ENCODE measurements around the gene ZNF195.

ZNF195 gene

GRCh38 chr11:3359092-3359824, 19.7 kb downstream of the ZNF195 start:
- peaks cover 4% of the 10 kb centered on the region; the same call in 1 of the 2 replicates for H3K27me3 ChIP-seq
- peaks cover 95% of the 10 kb centered on the region for H3K36me3 ChIP-seq
- no peaks in the 10 kb centered on the region for H4K20me1 ChIP-seq
- H3K4me2 ChIP-seq = no peak overlapping the region
- no peak for TF ChIP-seq Cebpa-rat (IDR thresholded peaks at IDR 0.05)
- peaks cover 100% of the 10 kb centered on the region for H3K9me3 ChIP-seq
- H3K4me3 ChIP-seq = peak overlapping the region; percentile 55
- H3K9ac ChIP-seq = no peak overlapping the region
- H3K27ac ChIP-seq = no peak overlapping the region
- H3K4me1 ChIP-seq = no peaks in the 10 kb centered on the region

GRCh38 chr11:3357994-3358676, 20.8 kb downstream of the ZNF195 start:
- peaks cover 100% of the 10 kb centered on the region for H3K9me3 ChIP-seq
- peak overlapping the region; percentile 36; the same call in 1 of the 2 replicates for H3K4me3 ChIP-seq
- peaks cover 4% of the 10 kb centered on the region; the same call in 1 of the 2 replicates for H3K27me3 ChIP-seq
- H4K20me1 ChIP-seq = no peaks in the 10 kb centered on the region
- no peak for TF ChIP-seq Cebpa-rat (IDR thresholded peaks at IDR 0.05)
- no peak overlapping the region for H3K9ac ChIP-seq
- H3K36me3 ChIP-seq = peaks cover 85% of the 10 kb centered on the region
- no peak overlapping the region for H3K4me2 ChIP-seq
- no peak overlapping the region for H3K27ac ChIP-seq
- peaks cover 10% of the 10 kb centered on the region for H3K4me1 ChIP-seq

- peaks cover 16% of the 10 kb centered on the region for H3K4me1 ChIP-seq
- H3K36me3 ChIP-seq = peaks cover 84% of the 10 kb centered on the region
- no peak overlapping the region for H3K9ac ChIP-seq
- H3K4me2 ChIP-seq = no peak overlapping the region
- no peak for TF ChIP-seq Cebpa-rat (IDR thresholded peaks at IDR 0.05)
- peaks cover 100% of the 10 kb centered on the region for H3K9me3 ChIP-seq
- no peak overlapping the region for H3K27ac ChIP-seq
- H3K4me3 ChIP-seq = peak overlapping the region; percentile 36; the same call in 1 of the 2 replicates
- no peaks in the 10 kb centered on the region for H4K20me1 ChIP-seq
- H3K27me3 ChIP-seq = peaks cover 4% of the 10 kb centered on the region; the same call in 1 of the 2 replicates
These were observed 21.6 kb downstream of the ZNF195 start for GRCh38 chr11:3357302-3357701.

- Histone ChIP-seq H3K9me3 (peaks cover 100% of the 10 kb centered on the region), H3K4me1 (peaks cover 16% of the 10 kb centered on the region), H3K27me3 (peaks cover 4% of the 10 kb centered on the region; the same call in 1 of the 2 replicates), H3K4me3 (no peak overlapping the region; the same call in 1 of the 2 replicates), H3K4me2 (no peak overlapping the region), H3K9ac (no peak overlapping the region), H3K36me3 (peaks cover 85% of the 10 kb centered on the region), H3K27ac (no peak overlapping the region), H4K20me1 (no peaks in the 10 kb centered on the region)
- TF ChIP-seq Cebpa-rat (IDR thresholded peaks at IDR 0.05) = no peak
These were observed 22.1 kb downstream of the ZNF195 start for GRCh38 chr11:3356858-3357257.

- H3K9ac ChIP-seq = no peak overlapping the region
- H3K4me1 ChIP-seq = peaks cover 16% of the 10 kb centered on the region
- H3K9me3 ChIP-seq = peaks cover 93% of the 10 kb centered on the region
- H3K27me3 ChIP-seq = no peaks in the 10 kb centered on the region
- H3K4me3 ChIP-seq = no peak overlapping the region
- no peak overlapping the region for H3K27ac ChIP-seq
- no peaks in the 10 kb centered on the region for H4K20me1 ChIP-seq
- no peak for TF ChIP-seq Cebpa-rat (IDR thresholded peaks at IDR 0.05)
- peak overlapping the region; percentile 30 for H3K4me2 ChIP-seq
- H3K36me3 ChIP-seq = peaks cover 69% of the 10 kb centered on the region
These were observed 25.9 kb downstream of the ZNF195 start for GRCh38 chr11:3353066-3353465.

- H4K20me1 ChIP-seq = no peaks in the 10 kb centered on the region
- no peaks in the 10 kb centered on the region for H3K4me1 ChIP-seq
- no peaks in the 10 kb centered on the region for H3K27me3 ChIP-seq
- no peak overlapping the region for H3K27ac ChIP-seq
- TF ChIP-seq Cebpa-rat (IDR thresholded peaks at IDR 0.05) = no peak
- H3K4me3 ChIP-seq = no peak overlapping the region
- no peak overlapping the region for H3K9ac ChIP-seq
- H3K9me3 ChIP-seq = peaks cover 52% of the 10 kb centered on the region
- peaks cover 41% of the 10 kb centered on the region for H3K36me3 ChIP-seq
- no peak overlapping the region for H3K4me2 ChIP-seq
These were observed 31.8 kb downstream of the ZNF195 start for GRCh38 chr11:3347127-3347526.

GRCh38 chr11:3346587-3346986, 32.4 kb downstream of the ZNF195 start:
- Histone ChIP-seq H3K36me3 (peaks cover 36% of the 10 kb centered on the region), H3K27ac (no peak overlapping the region), H3K9me3 (peaks cover 46% of the 10 kb centered on the region), H3K4me2 (no peak overlapping the region), H3K4me3 (no peak overlapping the region), H3K9ac (no peak overlapping the region), H3K27me3 (no peaks in the 10 kb centered on the region), H4K20me1 (no peaks in the 10 kb centered on the region), H3K4me1 (no peaks in the 10 kb centered on the region)
- no peak for TF ChIP-seq Cebpa-rat (IDR thresholded peaks at IDR 0.05)

GRCh38 chr11:3345736-3346135, 33.2 kb downstream of the ZNF195 start:
- H3K9me3 ChIP-seq = peaks cover 42% of the 10 kb centered on the region
- H4K20me1 ChIP-seq = no peaks in the 10 kb centered on the region
- no peaks in the 10 kb centered on the region for H3K27me3 ChIP-seq
- peaks cover 36% of the 10 kb centered on the region for H3K36me3 ChIP-seq
- no peak overlapping the region for H3K4me2 ChIP-seq
- no peak for TF ChIP-seq Cebpa-rat (IDR thresholded peaks at IDR 0.05)
- H3K27ac ChIP-seq = no peak overlapping the region
- H3K4me3 ChIP-seq = no peak overlapping the region
- H3K9ac ChIP-seq = no peak overlapping the region
- H3K4me1 ChIP-seq = no peaks in the 10 kb centered on the region

GRCh38 chr11:3344327-3345174, 34.4 kb downstream of the ZNF195 start:
- Histone ChIP-seq H3K4me3 (no peak overlapping the region), H4K20me1 (no peaks in the 10 kb centered on the region), H3K4me2 (no peak overlapping the region), H3K4me1 (peaks cover 11% of the 10 kb centered on the region), H3K27ac (no peak overlapping the region), H3K27me3 (no peaks in the 10 kb centered on the region), H3K9ac (no peak overlapping the region), H3K9me3 (peaks cover 33% of the 10 kb centered on the region), H3K36me3 (peaks cover 29% of the 10 kb centered on the region)
- no peak for TF ChIP-seq Cebpa-rat (IDR thresholded peaks at IDR 0.05)

Data from BLaER1 (cell line).